KG1 (cell line): ENCODE data around the gene CDCA3.
A peak's percentile ranks its signal among the peaks of the same experiment; 100 is the strongest.
"Not testable (repeated sequence)": the region's sequence is repeated elsewhere in the genome, so short reads cannot be mapped to it uniquely, and the experiment has no call there.

Source experiments
- DNase-seq: peaks from one replicate; lab custom pipeline; 2025; lab: John Stamatoyannopoulos, UW

The CDCA3 gene

GRCh38 chr12:6851153-6851920 is at the start of gene CDCA3:
TSS of gene CDCA3 (minus strand) at chr12:6851286. CDS start at chr12:6850952, 334 bp downstream.
- DNase-seq, result peak; percentile 94

GRCh38 chr12:6899837-6900519 is 48.9 kb upstream of the CDCA3 start:
- no peak for DNase-seq

- no peak for DNase-seq
Measured at GRCh38 chr12:6899427-6899826, 48.3 kb upstream of the CDCA3 start.

- no peak for DNase-seq
Measured at GRCh38 chr12:6896846-6897435, 45.9 kb upstream of the CDCA3 start.

- no peak for DNase-seq
Measured at GRCh38 chr12:6894321-6894720, 43.2 kb upstream of the CDCA3 start.

- DNase-seq, result not testable (repeated sequence)
Measured at GRCh38 chr12:6892683-6893082, 41.6 kb upstream of the CDCA3 start.

GRCh38 chr12:6891646-6892001 is 40.5 kb upstream of the CDCA3 start:
- no peak for DNase-seq

GRCh38 chr12:6890789-6891645 is 39.9 kb upstream of the CDCA3 start:
- peak; percentile 93 for DNase-seq

GRCh38 chr12:6889775-6890573 is 38.9 kb upstream of the CDCA3 start:
- DNase-seq, result not testable (repeated sequence)

- DNase-seq, result not testable (repeated sequence)
Measured at GRCh38 chr12:6888794-6889193, 37.7 kb upstream of the CDCA3 start.

GRCh38 chr12:6888360-6888759 is 37.3 kb upstream of the CDCA3 start:
- no peak for DNase-seq

- DNase-seq, result no peak
Measured at GRCh38 chr12:6887460-6887859, 36.4 kb upstream of the CDCA3 start.

- not testable (repeated sequence) for DNase-seq
Measured at GRCh38 chr12:6886206-6886999, 35.3 kb upstream of the CDCA3 start.

GRCh38 chr12:6884539-6884938 is 33.5 kb upstream of the CDCA3 start:
- no peak for DNase-seq

- DNase-seq, result no peak
Measured at GRCh38 chr12:6883683-6884082, 32.6 kb upstream of the CDCA3 start.

GRCh38 chr12:6883252-6883651 is 32.2 kb upstream of the CDCA3 start:
- DNase-seq, result no peak

GRCh38 chr12:6879824-6880223 is 28.7 kb upstream of the CDCA3 start:
- DNase-seq, result not testable (repeated sequence)

- DNase-seq, result not testable (repeated sequence)
Measured at GRCh38 chr12:6874015-6874368, 22.9 kb upstream of the CDCA3 start.

GRCh38 chr12:6873094-6874014 is 22.3 kb upstream of the CDCA3 start, which contains the start of gene SPSB2:
TSS of gene SPSB2 (minus strand) at chr12:6873303. CDS start at chr12:6872901, 402 bp downstream.
- DNase-seq, result peak; percentile 93
